ENCODE results near the gene SLC22A24.
"Not testable (repeated sequence)": the region's sequence is repeated elsewhere in the genome, so short reads cannot be mapped to it uniquely, and the experiment has no call there.

The SLC22A24 gene

GRCh38 chr11:63144121-63144520 is at the start of gene SLC22A24:
TSS of gene SLC22A24 (minus strand) at chr11:63144221. CDS start at chr11:63143779, 442 bp downstream.
- no peak for DNase-seq

- DNase-seq, result no peak
These were observed 36.5 kb upstream of the SLC22A24 start for GRCh38 chr11:63180536-63180935.

- no peak for DNase-seq
These were observed 35.5 kb upstream of the SLC22A24 start for GRCh38 chr11:63179432-63180041.

- DNase-seq, result no peak
These were observed 33.9 kb upstream of the SLC22A24 start for GRCh38 chr11:63177872-63178271.

GRCh38 chr11:63165706-63166310 is 21.8 kb upstream of the SLC22A24 start:
- DNase-seq, result no peak

GRCh38 chr11:63155794-63156193 is 11.8 kb upstream of the SLC22A24 start:
- no peak for DNase-seq

- DNase-seq, result no peak
These were observed 2.6 kb upstream of the SLC22A24 start for GRCh38 chr11:63146581-63146980.

GRCh38 chr11:63142459-63142858 is 1.6 kb downstream of the SLC22A24 start:
- no peak for DNase-seq

GRCh38 chr11:63132985-63133775 is 10.8 kb downstream of the SLC22A24 start:
- no peak for DNase-seq

- no peak for DNase-seq
These were observed 44.5 kb downstream of the SLC22A24 start for GRCh38 chr11:63099555-63099954.

- no peak for DNase-seq
These were observed 63.3 kb downstream of the SLC22A24 start for GRCh38 chr11:63080682-63081081.

GRCh38 chr11:63046203-63046602 is 97.8 kb downstream of the SLC22A24 start:
- not testable (repeated sequence) for DNase-seq

- DNase-seq, result no peak
These were observed 101.4 kb downstream of the SLC22A24 start for GRCh38 chr11:63042596-63042995.

- no peak for DNase-seq
These were observed 111.6 kb downstream of the SLC22A24 start for GRCh38 chr11:63032457-63032856.

Measured in stimulated activated CD4-positive, alpha-beta T cell treated with anti-CD3 and anti-CD28 coated beads, Interleukin-4, amount 100 ng/mL, for 4 hours (primary cell).